ENCODE measurements around the gene EGFLAM. TPM values are rescaled to one million over a fixed set of nuclear protein-coding genes. Genes with fewer than 3 reads are reported as not detected.

The EGFLAM gene
- 1 to 10 TPM; 1.1 to 7.2 (median 6.0) TPM for total RNA-seq (2021; fragmentation: NEBNext Ultra II Directional; extraction: Animal tissue kit (Norgen Biotek cat#: 25700))
- long read RNA-seq, result 0 reads

DNA sequence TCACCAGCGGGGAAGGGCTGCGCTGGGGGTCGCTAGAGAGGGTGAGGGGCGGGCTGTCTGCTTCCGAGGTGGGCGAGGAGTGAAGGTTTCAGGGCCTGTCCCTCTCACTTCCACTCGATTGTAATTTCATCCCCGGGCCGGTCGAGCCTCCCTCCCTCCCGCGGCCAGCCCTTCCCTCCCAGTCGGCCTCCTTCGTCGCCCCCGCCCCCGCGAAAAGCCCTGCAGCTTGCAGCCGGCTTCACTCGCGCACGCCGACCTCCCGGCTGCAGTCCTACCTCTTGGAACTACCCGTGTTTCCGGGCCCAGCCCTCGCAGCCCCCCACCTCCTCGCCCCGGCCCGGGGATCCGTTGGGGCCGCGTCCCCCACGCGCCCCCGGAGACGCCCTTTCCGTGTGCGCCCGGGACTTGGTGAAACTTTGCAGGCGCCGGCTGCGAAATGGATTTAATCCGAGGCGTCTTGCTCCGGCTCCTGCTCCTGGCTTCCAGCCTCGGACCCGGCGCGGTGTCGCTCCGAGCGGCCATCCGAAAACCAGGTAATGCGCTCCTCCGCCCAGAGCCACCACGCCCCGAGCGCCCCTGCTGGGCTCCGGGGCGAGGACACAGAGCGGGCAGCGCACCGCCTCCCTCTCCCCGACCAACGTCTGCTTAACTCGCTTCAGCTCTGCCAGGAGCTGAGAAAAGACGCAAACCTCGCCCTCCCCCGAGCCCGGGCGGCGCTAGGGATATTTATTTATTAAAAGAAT is at the start of gene EGFLAM:
Gene EGFLAM (plus strand): TSS at position 241 of the 743 bp plus-strand sequence. CDS start 196 bp downstream, at position 437.
- no peak for DNase-seq
- Mint-ChIP-seq H3K27me3 (ENCODE audit: insufficient read depth) (peaks cover 25% of the 10 kb centered on the region), H3K27ac (no peak within 1 kb of the TSS)

DNA sequence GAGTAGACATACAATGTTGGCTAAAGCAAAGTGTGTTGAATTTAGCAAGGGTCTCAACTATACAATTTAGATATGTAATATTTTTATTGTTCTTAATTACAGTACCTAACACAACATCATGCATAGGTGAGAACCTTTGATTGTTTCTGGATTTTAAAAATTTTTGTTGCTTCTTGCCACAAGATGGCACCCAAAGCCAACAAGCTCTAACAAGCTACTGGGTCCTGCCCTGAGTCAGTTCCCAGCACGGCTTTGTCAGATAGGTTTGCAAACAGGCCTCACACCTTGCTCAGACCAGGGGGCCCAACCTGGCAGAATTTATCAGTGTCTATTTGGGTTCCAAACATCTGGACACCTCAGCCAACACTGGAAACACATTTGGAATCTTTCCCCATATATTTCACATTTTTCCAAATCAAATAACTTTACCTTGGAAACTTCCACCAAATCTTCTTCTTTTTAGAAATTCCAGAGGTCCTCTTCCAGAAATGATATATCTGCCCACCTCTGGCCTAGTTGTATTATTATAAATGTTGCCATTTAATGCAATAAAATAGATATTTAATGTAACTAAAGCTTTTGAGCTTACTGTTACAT is 49.5 kb upstream of the EGFLAM start:
- TF ChIP-seq, protein P1, sequence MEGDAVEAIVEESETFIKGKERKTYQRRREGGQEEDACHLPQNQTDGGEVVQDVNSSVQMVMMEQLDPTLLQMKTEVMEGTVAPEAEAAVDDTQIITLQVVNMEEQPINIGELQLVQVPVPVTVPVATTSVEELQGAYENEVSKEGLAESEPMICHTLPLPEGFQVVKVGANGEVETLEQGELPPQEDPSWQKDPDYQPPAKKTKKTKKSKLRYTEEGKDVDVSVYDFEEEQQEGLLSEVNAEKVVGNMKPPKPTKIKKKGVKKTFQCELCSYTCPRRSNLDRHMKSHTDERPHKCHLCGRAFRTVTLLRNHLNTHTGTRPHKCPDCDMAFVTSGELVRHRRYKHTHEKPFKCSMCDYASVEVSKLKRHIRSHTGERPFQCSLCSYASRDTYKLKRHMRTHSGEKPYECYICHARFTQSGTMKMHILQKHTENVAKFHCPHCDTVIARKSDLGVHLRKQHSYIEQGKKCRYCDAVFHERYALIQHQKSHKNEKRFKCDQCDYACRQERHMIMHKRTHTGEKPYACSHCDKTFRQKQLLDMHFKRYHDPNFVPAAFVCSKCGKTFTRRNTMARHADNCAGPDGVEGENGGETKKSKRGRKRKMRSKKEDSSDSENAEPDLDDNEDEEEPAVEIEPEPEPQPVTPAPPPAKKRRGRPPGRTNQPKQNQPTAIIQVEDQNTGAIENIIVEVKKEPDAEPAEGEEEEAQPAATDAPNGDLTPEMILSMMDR (IDR thresholded peaks at IDR 0.05), result peak; percentile 75
- no peaks in the 10 kb centered on the region for H3K9me3 Mint-ChIP-seq
- no peaks in the 10 kb centered on the region for H3K4me1 Mint-ChIP-seq (ENCODE audit: low read depth)
- H3K27ac Mint-ChIP-seq, result no peak overlapping the region
- H3K27me3 Mint-ChIP-seq (ENCODE audit: insufficient read depth), result peaks cover 12% of the 10 kb centered on the region
- H3K36me3 Mint-ChIP-seq (ENCODE audit: low read depth), result no peaks in the 10 kb centered on the region
- no peak overlapping the region for H3K4me3 Mint-ChIP-seq
- DNase-seq, result peak; percentile 40

More for the DNA sequence above, at the start of gene EGFLAM:
- Mint-ChIP-seq H3K36me3 (ENCODE audit: low read depth) (no peaks in the 10 kb centered on the region), H3K4me3 (peak within 1 kb of the TSS; percentile 56), H3K4me1 (ENCODE audit: low read depth) (0 out of 2 replicates have a peak, but pooled peaks cover 5% of the 10 kb centered on the region), H3K9me3 (no peaks in the 10 kb centered on the region)
- TF ChIP-seq, protein P1 (IDR thresholded peaks at IDR 0.05), result no peak

DNA sequence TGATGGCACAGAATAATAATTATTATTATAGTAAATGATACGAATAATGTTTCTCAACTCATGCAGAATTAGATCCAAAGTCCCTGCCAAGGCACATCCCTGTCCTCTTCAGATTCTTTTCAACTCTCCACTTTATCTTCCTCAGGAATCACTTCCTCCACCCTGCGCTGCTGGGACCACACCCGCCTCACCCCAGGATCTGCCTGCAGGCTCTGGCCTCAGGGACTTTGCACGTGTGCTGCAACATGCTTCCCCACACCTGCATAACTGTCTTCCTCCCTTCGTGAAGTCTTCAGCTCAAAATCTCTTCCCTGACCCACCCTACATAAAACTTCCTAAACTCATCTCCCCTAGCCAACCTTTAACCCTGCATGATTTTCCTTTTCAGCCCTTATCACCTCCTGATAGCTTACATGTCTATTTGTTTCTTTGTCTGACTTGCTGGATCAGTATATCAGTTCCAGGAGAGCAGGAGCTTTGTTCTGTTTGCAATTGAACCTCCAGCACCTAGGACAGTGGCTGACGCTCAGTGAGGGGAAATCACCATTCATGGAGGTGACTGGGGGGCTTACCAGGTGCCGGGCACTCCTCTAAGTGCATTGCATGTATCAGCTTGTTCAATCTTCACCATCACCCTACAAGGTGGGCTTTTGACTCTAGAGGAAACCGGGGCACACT is 47.5 kb upstream of the EGFLAM start:
- TF ChIP-seq, protein P1 (IDR thresholded peaks at IDR 0.05), result no peak
- H3K36me3 Mint-ChIP-seq (ENCODE audit: low read depth), result no peaks in the 10 kb centered on the region
- DNase-seq, result no peak
- H3K27ac Mint-ChIP-seq, result no peak overlapping the region
- peaks cover 7% of the 10 kb centered on the region; the same call in 1 of the 2 replicates for H3K27me3 Mint-ChIP-seq (ENCODE audit: insufficient read depth)
- H3K9me3 Mint-ChIP-seq, result no peaks in the 10 kb centered on the region
- no peak overlapping the region for H3K4me3 Mint-ChIP-seq
- no peaks in the 10 kb centered on the region for H3K4me1 Mint-ChIP-seq (ENCODE audit: low read depth)

GRCh38 chr5:38211354-38211710 is 47.0 kb upstream of the EGFLAM start:
- H3K4me3 Mint-ChIP-seq, result no peak overlapping the region
- H3K36me3 Mint-ChIP-seq (ENCODE audit: low read depth), result no peaks in the 10 kb centered on the region
- H3K9me3 Mint-ChIP-seq, result no peaks in the 10 kb centered on the region
- no peaks in the 10 kb centered on the region for H3K4me1 Mint-ChIP-seq (ENCODE audit: low read depth)
- TF ChIP-seq, protein P1 (IDR thresholded peaks at IDR 0.05), result no peak
- H3K27ac Mint-ChIP-seq, result no peak overlapping the region
- peaks cover 7% of the 10 kb centered on the region; the same call in 1 of the 2 replicates for H3K27me3 Mint-ChIP-seq (ENCODE audit: insufficient read depth)
- DNase-seq, result no peak

GRCh38 chr5:38212307-38212706 is 46.1 kb upstream of the EGFLAM start:
- no peak for DNase-seq
- no peaks in the 10 kb centered on the region for H3K36me3 Mint-ChIP-seq (ENCODE audit: low read depth)
- TF ChIP-seq, protein P1 (IDR thresholded peaks at IDR 0.05), result no peak
- H3K27ac Mint-ChIP-seq, result no peak overlapping the region
- no peaks in the 10 kb centered on the region for H3K4me1 Mint-ChIP-seq (ENCODE audit: low read depth)
- peaks cover 4% of the 10 kb centered on the region; the same call in 1 of the 2 replicates for H3K27me3 Mint-ChIP-seq (ENCODE audit: insufficient read depth)
- no peak overlapping the region for H3K4me3 Mint-ChIP-seq
- no peaks in the 10 kb centered on the region for H3K9me3 Mint-ChIP-seq
